Progenitor cell of endocrine pancreas (in vitro differentiated cells): Measurements from ENCODE around the gene BCAR3. TPM values are rescaled to one million over a fixed set of nuclear protein-coding genes. Genes with fewer than 3 reads are reported as not detected.

ENCODE experiments used
- DNase-seq: peaks from one replicate; pipeline ENCODE4 v3.0.0; 2021; ENCODE audit warnings: low spot score; ENCODE audit not compliant: unreplicated experiment
- H3K27ac Mint-ChIP-seq: 2 replicates; pipeline ENCODE4 v1.8.0; 2021; ENCODE audit warnings: mild to moderate bottlenecking, moderate library complexity, mixed read lengths
- H3K27me3 Mint-ChIP-seq: 2 replicates; pipeline ENCODE4 v1.8.0; 2021; ENCODE audit warnings: mixed read lengths
- H3K36me3 Mint-ChIP-seq: 2 replicates; pipeline ENCODE4 v1.8.0; 2022; ENCODE audit warnings: mixed read lengths; ENCODE audit not compliant: insufficient read depth
- H3K4me1 Mint-ChIP-seq: 2 replicates; pipeline ENCODE4 v1.8.0; 2021; ENCODE audit warnings: low read depth, mixed read lengths
- H3K4me3 Mint-ChIP-seq: 2 replicates; pipeline ENCODE4 v1.8.0; 2021; ENCODE audit warnings: low read depth, mild to moderate bottlenecking, moderate library complexity, mixed read lengths
- H3K9me3 Mint-ChIP-seq: 2 replicates; pipeline ENCODE4 v1.8.0; 2021; ENCODE audit warnings: low read depth, mixed read lengths
- CTCF ChIP-seq: fragments of 200-600 bp; sonication (generic); IDR thresholded peaks from one replicate; pipeline ENCODE4 v1.5.0; 2021; ENCODE audit warnings: antibody characterized with exemption, mild to moderate bottlenecking; ENCODE audit not compliant: unreplicated experiment
- total RNA-seq: library from RNA; stranded (reverse); gene quantifications from 2 replicates; pipeline ENCODE4 v1.2.1, GENCODE V29; 2021

The BCAR3 gene
- total RNA-seq, 1 donor from 2014 or later, result 7.1 TPM

- no peaks in the 10 kb centered on the region for H3K9me3 Mint-ChIP-seq
- no peak for DNase-seq
- peak overlapping the region; percentile 71 for H3K27ac Mint-ChIP-seq
- no peak overlapping the region for H3K4me3 Mint-ChIP-seq
- no peaks in the 10 kb centered on the region for H3K27me3 Mint-ChIP-seq
- TF ChIP-seq CTCF, result no peak
- no peaks in the 10 kb centered on the region for H3K36me3 Mint-ChIP-seq
- H3K4me1 Mint-ChIP-seq, result peaks cover 36% of the 10 kb centered on the region
Observed at GRCh38 chr1:93581917-93582850, 99.5 kb downstream of the BCAR3 start.

GRCh38 chr1:93579891-93580290 lies 101.7 kb downstream of the BCAR3 start:
- Mint-ChIP-seq H3K36me3 (peaks cover 1% of the 10 kb centered on the region), H3K9me3 (no peaks in the 10 kb centered on the region), H3K4me3 (no peak overlapping the region), H3K27ac (peak overlapping the region; percentile 90), H3K4me1 (peaks cover 27% of the 10 kb centered on the region), H3K27me3 (no peaks in the 10 kb centered on the region)
- TF ChIP-seq CTCF, result no peak
- no peak for DNase-seq

GRCh38 chr1:93578911-93579825 lies 102.5 kb downstream of the BCAR3 start:
- Mint-ChIP-seq H3K4me1 (peaks cover 20% of the 10 kb centered on the region), H3K36me3 (peaks cover 1% of the 10 kb centered on the region), H3K27ac (peak overlapping the region; percentile 90), H3K9me3 (no peaks in the 10 kb centered on the region), H3K27me3 (no peaks in the 10 kb centered on the region), H3K4me3 (no peak overlapping the region)
- DNase-seq, result no peak
- no peak for TF ChIP-seq CTCF

GRCh38 chr1:93578433-93578830 lies 103.2 kb downstream of the BCAR3 start:
- TF ChIP-seq CTCF, result no peak
- H3K4me1 Mint-ChIP-seq, result peaks cover 18% of the 10 kb centered on the region
- no peak overlapping the region for H3K4me3 Mint-ChIP-seq
- no peaks in the 10 kb centered on the region for H3K27me3 Mint-ChIP-seq
- no peaks in the 10 kb centered on the region for H3K9me3 Mint-ChIP-seq
- no peak for DNase-seq
- H3K27ac Mint-ChIP-seq, result no peak overlapping the region
- peaks cover 3% of the 10 kb centered on the region for H3K36me3 Mint-ChIP-seq
